ENCODE data around the gene TTLL11.

Gene TTLL11

DNA sequence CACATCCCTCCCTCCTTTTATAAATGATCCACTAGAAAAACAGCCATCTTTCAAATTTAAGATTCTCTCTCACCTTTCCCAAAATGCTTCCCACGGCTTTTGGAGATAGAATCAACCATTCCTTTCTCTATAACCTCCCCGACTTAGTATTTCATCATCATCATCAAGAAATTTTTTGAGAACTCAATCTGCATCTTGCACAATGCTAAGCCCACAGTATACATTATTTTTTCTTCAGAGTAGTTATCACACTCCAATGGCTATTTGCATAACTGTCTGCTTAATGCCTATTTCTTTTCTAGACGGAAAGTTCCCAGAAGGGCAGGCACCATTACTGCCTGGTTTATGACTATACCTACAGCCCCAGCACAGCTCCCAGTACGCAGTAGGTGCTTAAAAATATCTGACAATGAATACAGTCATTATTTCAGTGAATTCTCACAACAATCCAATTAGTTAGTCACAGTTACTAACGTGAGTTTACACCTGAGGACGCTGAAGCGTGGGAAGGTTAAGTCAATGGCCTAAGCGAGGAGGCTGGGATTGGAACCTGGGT is 212.7 kb downstream of the TTLL11 start:
- no peak for DNase-seq (ENCODE audit: low read depth)

DNA sequence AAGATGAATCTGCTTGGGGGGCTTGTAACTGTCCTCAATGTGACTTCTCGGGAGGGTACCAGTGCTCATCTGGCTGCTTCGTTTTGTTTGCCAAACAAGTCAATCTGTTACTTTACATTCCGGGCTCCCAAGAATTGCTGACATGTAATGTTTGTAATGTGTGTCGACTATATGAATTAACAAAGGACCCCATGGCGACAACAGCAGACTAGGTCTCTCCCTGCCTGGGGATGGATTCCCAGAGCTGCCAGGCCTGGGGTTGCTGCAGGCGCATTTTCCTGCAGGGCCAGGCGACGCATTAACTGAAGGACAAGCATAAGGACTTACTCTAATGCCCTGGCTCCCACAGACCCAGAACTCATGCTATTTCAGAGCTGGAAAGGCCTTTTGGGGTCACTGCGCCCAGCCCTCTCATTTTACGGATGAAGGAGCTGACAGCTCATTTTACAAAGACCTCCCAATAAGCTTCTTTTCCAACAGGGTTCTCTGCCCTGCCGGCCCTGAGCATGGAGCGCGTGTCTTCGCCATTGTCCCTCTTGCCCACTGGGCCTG is 214.8 kb downstream of the TTLL11 start:
- DNase-seq (ENCODE audit: low read depth) = no peak

DNA sequence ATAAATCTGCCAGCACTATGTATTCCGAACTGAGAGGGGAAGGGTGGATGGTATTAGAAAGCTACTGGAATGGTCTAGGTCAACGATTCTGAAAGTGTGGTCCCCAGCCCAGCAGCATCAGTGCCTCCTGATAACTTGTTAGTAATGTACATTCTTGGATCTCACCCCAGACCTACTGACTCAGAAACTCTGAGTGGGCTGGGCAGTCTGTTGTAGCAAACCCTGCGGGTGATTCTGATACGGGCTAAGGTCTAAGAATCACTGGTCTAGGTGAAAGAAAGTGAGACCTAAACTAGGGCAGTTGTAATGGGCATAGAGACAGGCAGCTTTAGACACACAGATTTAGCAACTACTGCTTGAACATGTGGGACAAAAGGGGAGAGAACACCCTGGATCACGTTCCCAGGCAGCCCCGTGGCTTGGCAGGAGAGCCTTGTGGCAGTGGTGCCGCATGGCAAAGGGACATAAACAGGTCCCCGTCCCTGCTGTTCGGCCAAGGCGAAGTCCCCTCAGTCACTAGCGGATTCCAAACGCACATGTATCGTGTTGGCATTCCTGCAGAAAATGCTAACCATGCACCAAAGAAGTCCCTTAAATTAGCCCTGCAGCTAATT is 216.3 kb downstream of the TTLL11 start:
- no peak for DNase-seq (ENCODE audit: low read depth)

DNA sequence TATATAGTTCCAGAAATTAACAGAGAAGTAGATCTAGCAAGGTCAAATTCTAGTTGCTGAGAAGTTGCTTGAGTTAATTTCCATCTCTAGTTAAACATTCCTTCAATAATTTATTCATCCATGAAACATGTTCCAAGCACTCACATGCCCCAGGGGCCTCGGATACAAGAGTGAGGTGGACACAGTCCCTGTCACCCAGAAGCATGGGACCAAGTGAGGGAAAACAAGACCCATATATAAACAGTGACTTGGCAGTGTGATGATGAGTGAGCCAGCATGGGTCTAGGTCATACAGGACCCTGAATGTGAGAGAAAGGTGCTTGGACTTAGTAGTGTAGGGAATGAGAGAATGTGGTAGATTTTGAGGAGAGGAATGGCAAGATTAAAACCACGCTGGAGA is 216.9 kb downstream of the TTLL11 start:
- DNase-seq (ENCODE audit: low read depth) = no peak

DNA sequence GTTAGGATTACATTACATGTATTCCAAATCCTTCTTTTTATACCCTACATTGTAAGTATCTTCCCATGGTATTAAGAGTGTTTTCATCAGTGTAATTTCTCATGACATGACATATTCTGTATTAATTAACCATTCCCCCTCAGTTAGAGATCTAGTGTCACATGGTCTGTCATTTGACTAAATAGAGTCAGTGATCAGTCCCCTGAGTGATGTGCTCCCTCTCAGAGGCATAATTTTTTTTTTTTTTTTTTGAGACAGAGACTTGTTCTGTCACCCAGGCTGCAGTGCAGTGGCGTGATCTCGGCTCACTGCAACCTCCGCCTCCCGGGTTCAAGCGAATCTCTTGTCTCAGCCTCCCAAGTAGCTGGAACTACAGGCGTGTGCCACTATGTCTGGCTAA is 218.6 kb downstream of the TTLL11 start:
- DNase-seq (ENCODE audit: low read depth) = no peak

DNA sequence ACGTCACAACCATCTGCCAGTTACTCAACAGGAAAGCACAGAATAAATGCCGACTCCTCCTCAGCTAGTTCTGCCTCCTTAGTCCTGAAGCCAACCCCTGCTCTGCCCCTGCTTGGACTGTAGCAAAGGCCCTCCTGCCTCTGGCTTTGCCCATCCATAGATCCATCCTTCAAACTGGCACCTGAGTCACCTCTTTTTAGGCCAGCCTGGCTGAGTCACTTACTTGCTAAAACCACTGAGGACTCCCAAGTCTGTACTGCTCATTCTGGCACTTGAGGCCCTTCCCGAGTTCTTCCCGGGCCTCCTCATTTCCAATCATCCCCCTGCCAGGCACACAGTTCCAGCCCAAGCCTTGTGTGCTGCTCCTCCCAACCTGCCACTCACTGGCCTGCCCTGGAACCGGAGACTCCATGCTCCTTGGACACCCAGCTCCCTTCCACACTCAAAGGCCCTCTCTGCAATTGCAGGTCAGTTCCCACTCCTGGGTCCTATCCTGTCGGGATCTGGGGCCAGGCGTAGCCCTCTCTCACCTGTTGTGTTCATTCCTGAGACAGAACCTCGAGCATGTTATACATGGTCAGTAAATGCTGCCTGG is 221.6 kb downstream of the TTLL11 start:
- DNase-seq (ENCODE audit: low read depth) = no peak

DNA sequence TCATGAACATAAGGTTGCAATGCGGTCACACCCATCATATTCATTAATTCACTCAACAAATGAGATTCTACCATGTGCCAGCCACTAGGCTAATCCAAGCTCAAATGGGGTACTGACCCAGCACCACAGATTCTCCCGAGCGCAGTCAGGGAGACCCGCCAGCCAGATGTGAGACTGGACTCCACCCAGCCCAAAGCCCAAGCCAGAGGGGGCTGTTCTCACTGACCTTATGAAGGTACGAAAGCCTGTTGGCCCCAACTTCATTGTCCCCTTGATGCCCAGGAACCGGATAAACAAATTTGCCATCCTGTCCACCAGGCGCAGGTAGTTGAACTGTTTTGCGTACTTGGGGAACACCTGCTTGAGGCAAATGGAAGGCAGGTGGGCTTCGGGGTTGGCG is 222.8 kb downstream of the TTLL11 start:
- DNase-seq (ENCODE audit: low read depth) = no peak

DNA sequence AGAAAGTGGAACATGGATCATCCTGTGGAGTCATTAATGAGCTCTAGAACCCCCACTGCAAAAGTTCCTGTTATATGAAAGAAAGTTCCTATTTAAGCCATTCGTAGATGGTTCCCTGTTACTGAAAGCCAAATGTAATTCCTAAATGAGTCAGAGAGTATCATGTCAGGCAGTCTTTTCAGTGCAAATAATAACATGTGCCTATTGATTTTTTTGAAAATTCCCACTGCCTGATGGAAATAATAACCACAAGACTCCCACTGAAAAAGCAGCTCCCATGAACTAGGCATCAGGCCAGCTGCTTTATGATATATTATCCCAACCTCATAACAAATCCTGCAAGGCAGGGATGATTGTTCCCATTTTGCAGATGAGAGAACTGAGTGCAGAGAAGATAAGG is 224.5 kb downstream of the TTLL11 start:
- no peak for DNase-seq (ENCODE audit: low read depth)

DNA sequence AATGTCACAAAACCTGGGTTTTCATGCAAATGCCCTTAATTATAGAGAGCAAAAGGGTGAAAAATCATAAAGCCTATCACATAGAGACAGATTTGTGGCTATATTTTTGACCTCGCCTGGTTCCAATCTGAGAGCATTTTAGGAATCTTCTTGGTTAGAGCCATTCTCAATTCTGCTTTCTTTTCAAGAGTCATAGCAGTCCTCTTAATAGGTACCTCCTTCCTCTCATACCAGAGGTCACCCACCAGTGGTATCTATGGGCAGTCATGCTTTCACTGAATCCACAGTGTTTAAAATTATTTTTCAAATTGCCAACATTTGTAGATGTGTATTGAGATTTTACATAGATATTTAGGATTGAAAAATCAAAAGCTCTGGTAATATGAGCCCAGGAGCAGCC is 226.2 kb downstream of the TTLL11 start:
- DNase-seq (ENCODE audit: low read depth) = no peak

DNA sequence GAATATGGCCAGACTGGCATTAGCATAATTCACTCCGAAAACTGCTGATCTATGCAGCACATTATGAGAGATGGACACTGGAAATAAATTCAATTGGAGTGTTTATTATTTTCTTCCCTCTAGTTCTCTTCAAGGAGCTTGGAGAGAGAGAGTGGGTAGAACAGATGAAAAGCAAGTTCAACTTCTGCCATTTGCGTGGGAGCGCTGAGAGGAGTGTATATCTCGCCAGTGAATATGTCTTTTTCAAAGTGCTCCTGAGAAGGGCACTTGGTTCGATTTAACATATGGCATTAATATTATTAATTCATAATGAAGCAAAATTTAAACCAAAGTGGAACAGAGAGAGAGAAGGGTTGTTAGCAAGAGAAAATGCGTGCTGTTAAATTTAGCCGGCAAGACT is 227.2 kb downstream of the TTLL11 start:
- DNase-seq (ENCODE audit: low read depth) = no peak

DNA sequence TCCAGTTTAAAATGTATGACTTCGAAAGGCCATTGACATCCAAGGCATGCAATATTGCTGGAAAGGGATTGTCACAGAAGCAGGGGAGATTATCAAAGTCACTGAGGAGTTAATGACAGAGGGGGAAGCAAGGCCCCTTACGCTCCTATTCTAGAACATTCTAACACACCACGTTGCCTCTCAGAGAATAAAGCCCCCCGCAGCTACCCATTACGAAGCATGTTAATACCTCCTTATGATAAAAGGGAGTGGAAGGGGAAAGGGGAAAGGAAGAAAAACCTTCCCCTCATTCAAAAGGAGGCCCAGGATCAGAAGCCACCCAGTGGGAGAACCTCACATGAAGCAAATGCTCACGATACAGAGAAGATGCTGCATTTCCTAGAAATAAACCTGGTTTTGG is 228.0 kb downstream of the TTLL11 start:
- no peak for DNase-seq (ENCODE audit: low read depth)

DNA sequence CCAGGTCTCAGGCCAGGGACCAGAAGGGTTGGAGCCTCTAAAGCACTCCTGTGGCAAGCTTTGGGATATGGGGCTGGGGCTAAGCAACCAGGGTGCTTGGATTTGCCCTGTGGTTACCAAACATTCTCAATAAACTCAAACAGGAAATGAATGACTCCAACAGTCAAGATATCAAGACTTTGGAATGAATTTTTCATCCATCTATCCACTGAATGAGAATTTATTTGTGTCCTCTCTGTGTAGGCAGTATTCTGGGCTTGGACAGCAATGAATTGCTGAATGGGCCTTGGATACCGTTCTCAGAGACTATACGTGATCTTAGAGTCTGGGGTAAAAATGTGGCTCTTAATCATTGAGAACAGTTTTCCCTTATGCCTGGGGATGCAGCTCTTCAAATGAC is 229.2 kb downstream of the TTLL11 start:
- no peak for DNase-seq (ENCODE audit: low read depth)

DNA sequence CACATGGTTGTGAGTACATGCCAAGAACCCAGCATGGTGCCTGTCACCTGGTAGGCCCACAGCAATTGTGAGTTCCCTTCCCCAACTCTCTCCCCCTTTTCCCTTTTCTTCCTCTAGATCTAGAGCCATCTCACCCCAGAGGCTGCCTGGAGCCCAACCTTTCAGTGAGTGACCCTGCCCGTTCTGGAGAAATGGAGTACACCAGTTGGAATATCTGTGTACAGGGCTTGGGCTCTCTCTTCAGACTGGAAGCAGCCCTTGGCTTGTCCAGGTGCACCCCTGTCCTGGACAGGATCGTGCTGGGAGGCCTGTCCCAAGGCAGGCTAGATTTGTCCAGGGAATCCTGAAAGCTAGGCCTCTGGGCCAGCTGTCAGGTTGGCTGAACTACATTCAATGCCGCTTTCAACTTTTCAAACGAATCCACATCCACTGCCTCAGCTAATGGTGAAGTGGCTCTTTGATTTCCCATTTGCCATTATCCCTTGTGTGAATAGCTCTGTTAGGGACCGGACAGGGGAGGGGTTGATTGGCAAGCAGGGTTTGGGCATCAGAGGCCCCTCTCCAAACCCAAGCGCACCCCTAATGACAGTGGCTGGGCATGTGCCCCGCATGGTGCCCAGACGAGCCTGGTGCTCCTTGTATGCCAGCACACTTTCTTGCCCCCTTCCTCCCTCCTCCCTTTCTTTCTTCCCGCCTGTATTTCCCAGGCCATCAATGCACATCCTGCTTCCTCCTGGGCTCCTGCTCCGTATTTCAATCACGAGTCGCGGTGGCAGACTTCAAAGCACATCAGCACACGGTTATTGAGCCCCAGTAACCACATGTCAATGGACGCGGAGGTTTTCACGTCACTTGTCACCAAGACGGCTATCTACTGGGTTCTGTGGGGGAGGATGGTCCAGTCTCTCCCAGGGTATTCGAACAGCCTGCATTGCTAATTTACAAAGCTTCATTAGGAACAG is 230.5 kb downstream of the TTLL11 start:
- no peak for DNase-seq (ENCODE audit: low read depth)

DNA sequence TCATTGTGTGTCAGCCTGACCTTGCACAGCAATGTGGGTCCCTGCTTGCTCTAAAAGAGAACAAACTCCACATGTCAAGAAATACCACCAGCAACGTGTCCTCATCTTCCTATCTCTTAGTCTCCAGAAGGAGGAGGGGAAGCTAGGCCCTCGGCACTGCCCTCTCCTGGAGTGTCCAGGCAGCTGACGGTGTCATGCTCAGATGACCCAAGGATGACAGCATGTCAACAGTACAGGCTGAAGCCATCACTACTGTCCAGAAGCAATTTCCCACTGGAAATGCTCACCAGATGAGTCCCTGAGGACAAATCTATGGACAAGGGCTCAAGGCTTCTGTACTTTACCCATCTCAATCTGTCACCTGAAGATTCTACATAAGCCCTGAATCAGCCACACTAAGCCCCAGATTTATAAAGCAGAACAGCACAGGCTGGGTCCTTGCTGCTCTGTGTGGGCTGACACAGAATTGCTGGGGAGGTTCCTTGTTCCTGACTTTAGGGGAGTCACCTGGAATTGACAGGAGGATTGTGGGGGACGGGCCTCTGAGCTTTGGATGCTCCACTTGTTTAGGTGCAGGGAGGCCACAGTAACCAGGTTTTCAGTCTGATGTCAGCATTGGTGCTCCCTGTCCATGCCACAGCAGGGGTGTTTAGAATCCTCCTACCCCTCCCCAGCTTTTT is 231.5 kb downstream of the TTLL11 start:
- DNase-seq (ENCODE audit: low read depth) = no peak

DNA sequence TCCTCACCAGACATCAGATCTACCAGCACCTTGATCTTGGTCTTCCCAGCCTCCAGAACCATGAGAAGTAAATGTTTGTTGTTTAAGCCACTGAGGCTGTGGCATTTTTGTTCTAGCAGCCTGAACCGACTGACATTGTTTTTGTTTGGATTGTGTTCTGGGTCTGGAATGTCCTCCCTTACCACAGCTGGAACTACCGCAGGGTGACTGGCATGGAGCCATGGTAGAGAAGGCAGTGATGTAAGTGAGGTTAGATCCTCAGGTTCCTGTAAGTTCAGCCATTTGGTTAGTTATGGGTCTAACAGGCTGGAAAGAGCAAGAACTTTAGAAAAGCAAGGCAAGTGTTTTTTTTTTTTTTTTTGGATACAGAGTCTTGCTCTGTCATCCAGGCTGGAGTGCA is 232.4 kb downstream of the TTLL11 start:
- no peak for DNase-seq (ENCODE audit: low read depth)

DNA sequence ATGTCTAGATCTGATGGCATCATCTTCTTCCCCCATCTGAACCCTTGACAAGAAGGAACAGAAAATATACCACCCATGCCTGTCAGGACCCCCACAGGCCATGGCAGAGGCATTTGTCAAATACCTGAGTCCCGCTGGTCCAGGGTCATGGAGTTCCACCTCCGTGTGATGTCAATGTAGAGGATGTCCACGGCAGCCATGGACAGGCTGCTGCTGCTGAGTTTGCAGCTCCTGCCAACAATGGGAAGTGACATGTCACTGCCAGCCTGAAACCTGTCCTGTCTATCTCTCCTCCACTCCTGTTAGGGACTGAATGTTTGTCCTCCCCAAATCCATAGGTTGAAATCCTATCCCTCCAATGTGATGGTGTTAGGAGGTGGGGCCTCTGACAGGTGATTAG is 232.9 kb downstream of the TTLL11 start:
- no peak for DNase-seq (ENCODE audit: low read depth)

DNA sequence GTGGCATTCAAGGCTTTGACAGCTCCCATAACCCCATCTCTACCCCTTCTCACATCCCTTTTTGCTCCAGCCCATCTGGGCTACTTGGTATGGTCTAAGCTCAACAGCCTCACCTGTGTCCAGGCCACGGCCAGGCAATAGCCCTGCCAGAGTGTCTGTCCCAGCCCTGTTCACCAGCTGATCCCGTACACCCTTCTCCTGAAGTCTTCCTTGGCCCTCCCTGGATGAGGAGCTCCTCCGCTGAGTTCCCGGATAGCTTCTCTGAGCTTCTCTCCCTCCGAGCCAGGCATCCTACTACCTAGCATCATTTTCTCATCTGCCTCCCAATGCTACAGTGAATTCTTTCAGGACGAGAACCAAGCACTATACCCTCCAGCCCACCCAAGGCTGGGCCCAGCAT is 233.5 kb downstream of the TTLL11 start:
- DNase-seq (ENCODE audit: low read depth) = no peak

DNA sequence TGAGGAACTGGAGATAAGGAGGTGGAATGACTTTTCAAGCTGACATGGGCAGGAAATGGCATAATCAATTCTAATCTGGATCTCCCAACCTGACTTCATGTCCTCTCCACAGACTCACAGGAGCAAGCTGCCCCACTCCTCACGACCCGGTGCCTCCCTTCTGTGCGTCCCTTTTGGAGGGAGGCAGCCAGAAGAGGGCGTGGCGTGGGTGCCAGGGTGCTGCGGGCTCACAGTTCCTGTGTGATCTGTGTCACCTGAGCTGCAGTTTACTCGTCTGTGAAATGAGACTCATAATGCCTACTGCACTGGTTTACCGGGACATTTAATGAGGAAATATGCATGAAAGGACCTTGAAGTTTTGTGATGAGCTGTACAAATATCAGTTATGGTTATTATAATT is 234.3 kb downstream of the TTLL11 start:
- no peak for DNase-seq (ENCODE audit: low read depth)

DNA sequence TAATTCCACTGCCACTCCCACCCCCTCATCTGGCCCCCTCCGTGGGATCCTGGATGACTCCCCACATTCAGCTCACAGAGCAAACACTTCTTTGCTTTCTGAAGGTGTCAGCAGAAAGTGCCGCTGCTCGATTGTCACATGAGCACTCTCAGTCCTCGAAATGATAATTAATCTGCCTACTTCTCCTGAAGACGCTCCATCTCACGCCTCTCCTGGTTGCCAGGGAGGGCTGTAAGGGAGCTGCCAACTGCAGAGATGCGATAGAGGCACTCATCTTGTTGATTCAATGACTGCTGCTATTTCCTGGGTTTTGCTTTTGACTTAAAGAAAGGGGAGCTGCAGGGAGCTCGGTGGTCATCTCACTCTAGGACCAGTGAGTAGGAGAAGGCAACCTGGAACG is 235.2 kb downstream of the TTLL11 start:
- no peak for DNase-seq (ENCODE audit: low read depth)

DNA sequence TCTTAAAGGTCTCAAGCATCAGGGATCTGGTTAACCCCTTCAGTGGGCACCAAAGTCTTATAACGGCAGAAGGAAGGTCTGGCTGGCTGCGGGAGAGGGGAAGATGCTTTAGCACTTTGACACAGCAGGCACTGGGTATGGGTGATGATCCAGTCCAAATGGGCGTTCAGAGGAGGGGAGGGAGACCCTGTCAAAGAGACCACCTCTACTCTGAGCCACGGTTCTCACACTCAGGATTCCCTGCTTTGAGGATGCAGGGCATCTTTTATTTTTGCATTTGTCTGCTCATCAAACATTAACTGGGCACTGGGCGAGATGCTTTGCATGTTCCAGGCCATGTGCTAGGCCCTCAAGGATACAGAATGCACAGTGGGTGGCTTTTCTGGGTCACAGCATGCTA is 237.6 kb downstream of the TTLL11 start:
- DNase-seq (ENCODE audit: low read depth) = no peak

DNA sequence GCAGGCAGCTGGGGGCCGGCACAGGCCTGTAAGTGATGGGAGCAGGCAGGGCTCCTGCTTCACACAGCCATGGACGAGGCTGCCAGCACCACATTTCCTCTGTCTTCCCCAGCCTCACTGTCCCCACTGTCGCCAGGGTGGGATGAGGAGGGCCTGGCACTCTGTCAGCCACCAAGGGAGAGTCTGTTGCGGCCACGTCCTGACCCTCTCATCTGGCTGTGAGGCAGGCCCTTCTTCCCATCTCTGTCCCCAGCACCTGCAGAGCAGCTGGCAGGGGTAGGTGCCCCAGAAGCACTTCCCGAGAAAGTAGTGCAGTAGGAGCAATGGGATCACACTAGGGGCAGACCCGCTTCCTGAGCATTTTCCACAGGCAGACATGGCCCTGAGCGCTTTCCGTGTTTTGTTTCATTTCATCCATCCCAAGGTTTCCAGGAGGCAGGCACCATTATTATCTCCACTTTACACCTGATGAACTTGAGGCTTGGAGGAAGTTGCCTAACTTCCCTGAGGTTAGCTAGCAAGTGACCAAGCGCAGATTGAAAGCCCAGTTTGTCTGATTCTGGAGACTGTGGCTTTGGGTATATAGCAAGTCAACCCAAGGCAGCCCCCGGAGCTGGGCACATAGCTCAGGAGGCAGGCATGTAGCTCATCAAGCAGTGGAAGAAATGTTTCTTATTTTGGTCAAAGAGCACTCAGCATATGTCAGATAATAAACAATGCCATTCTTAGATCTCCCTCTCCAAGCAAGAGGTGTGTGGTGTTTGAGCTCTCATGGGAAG is 239.3 kb downstream of the TTLL11 start:
- no peak for DNase-seq (ENCODE audit: low read depth)
